T-helper 17 cell (primary cell): ENCODE results near the gene ANKLE2. TPM values are rescaled to one million over a fixed set of nuclear protein-coding genes. Genes with fewer than 3 reads are reported as not detected.

Experiments
- total RNA-seq, 4 donors: library from RNA in 2 of 4; stranded (reverse) in 2 of 4; gene quantifications; one replicate each; pipeline ENCODE4 v1.2.3 and lab custom pipeline; 2022 to 2026

Gene ANKLE2
- total RNA-seq, 2 donors from 2014 or later: 82.4 to 84.2 TPM

Other genes starting within 250 kb of the ANKLE2 start
- gene LRCOL1, start 151.2 kb downstream of the ANKLE2 start, total RNA-seq: not detected
- gene P2RX2, start 143.1 kb downstream of the ANKLE2 start, total RNA-seq: not detected
- gene POLE, start 74.5 kb downstream of the ANKLE2 start, total RNA-seq: 10 to 100 TPM; 50.4 to 54.7 TPM
- 1 to 10 TPM; 3.0 to 3.1 TPM for gene PXMP2, start 74.2 kb downstream of the ANKLE2 start, total RNA-seq
- 10 to 100 TPM; 19.6 to 23.8 TPM for gene PGAM5, start 51.0 kb downstream of the ANKLE2 start, total RNA-seq
- gene GOLGA3, start 67.0 kb upstream of the ANKLE2 start, total RNA-seq: 10 to 100 TPM; 44.0 to 45.4 TPM
- gene CHFR, start 125.8 kb upstream of the ANKLE2 start, total RNA-seq: 10 to 100 TPM; 91.5 to 94.5 TPM
- gene ZNF605, start 194.5 kb upstream of the ANKLE2 start, total RNA-seq: 1 to 10 TPM; 4.5 to 6.4 TPM
- 10 to 100 TPM; 27.1 to 34.3 TPM for gene ZNF26, start 224.5 kb upstream of the ANKLE2 start, total RNA-seq